Measurements from ENCODE around the gene CDH7. TPM values are rescaled to one million over a fixed set of nuclear protein-coding genes. Genes with fewer than 3 reads are reported as not detected.

The CDH7 gene
- total RNA-seq, 1 experiment from 2014 or later, result not detected

GRCh38 chr18:65790604-65791003 is 39.8 kb downstream of the CDH7 start:
- no peaks in the 10 kb centered on the region for H3K4me1 ChIP-seq (ENCODE audit: control insufficient read depth, insufficient read depth, low read length)
- no TSS peak for BruUV-seq (replicated peaks)
- POLR2A ChIA-PET, result no interaction called here
- CTCF ChIA-PET, result no interaction called here
- no peak overlapping the region for H3K4me3 ChIP-seq (ENCODE audit: low read depth in 2 of 2, low read length in 2 of 2)
- TF ChIP-seq REST (IDR thresholded peaks at IDR 0.05; ENCODE audit: insufficient read depth in 1 of 2, low read depth in 2 of 2, low read length in 1 of 2) (no peak), TCF7L2 (IDR thresholded peaks at IDR 0.05; ENCODE audit: low read depth, low read length) (no peak), POLR2AphosphoS5 (IDR thresholded peaks at IDR 0.05; ENCODE audit: low read depth, low read length) (no peak), SIN3A (IDR thresholded peaks at IDR 0.05; ENCODE audit: borderline replicate concordance, insufficient read depth, low read depth, low read length) (no peak)
- TF ChIP-seq, protein P1, sequence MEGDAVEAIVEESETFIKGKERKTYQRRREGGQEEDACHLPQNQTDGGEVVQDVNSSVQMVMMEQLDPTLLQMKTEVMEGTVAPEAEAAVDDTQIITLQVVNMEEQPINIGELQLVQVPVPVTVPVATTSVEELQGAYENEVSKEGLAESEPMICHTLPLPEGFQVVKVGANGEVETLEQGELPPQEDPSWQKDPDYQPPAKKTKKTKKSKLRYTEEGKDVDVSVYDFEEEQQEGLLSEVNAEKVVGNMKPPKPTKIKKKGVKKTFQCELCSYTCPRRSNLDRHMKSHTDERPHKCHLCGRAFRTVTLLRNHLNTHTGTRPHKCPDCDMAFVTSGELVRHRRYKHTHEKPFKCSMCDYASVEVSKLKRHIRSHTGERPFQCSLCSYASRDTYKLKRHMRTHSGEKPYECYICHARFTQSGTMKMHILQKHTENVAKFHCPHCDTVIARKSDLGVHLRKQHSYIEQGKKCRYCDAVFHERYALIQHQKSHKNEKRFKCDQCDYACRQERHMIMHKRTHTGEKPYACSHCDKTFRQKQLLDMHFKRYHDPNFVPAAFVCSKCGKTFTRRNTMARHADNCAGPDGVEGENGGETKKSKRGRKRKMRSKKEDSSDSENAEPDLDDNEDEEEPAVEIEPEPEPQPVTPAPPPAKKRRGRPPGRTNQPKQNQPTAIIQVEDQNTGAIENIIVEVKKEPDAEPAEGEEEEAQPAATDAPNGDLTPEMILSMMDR (IDR thresholded peaks at IDR 0.05), result no peak
- intact Hi-C loops (cut with micrococcal nuclease; ENCODE audit: unreplicated experiment), result no loop called here
- no peak for ATAC-seq
- no peaks in the 10 kb centered on the region for H3K9me3 ChIP-seq (ENCODE audit: control insufficient read depth, insufficient read depth, low read depth, low read length)
- H3K36me3 ChIP-seq (ENCODE audit: control insufficient read depth, insufficient read depth, low read length), result no peaks in the 10 kb centered on the region
- in situ Hi-C loops (cut with HindIII; ENCODE audit: low pct_unique_long_range_greater_than_20kb, low sequenced_read_pairs), result no loop called here
- no peak overlapping the region for H3K27ac ChIP-seq (ENCODE audit: low read length)
- no peak for DNase-seq (ENCODE audit: low read depth, low spot score)
- no peaks in the 10 kb centered on the region for H3K27me3 ChIP-seq (ENCODE audit: control insufficient read depth, insufficient read depth, low read length)

GRCh38 chr18:65791719-65792118 is 40.9 kb downstream of the CDH7 start:
- TF ChIP-seq, protein P1 (IDR thresholded peaks at IDR 0.05), result no peak
- TF ChIP-seq REST (IDR thresholded peaks at IDR 0.05; ENCODE audit: insufficient read depth in 1 of 2, low read depth in 2 of 2, low read length in 1 of 2) (no peak), SIN3A (IDR thresholded peaks at IDR 0.05; ENCODE audit: borderline replicate concordance, insufficient read depth, low read depth, low read length) (no peak), POLR2AphosphoS5 (IDR thresholded peaks at IDR 0.05; ENCODE audit: low read depth, low read length) (no peak), TCF7L2 (IDR thresholded peaks at IDR 0.05; ENCODE audit: low read depth, low read length) (no peak)
- BruUV-seq (replicated peaks), result no TSS peak
- CTCF ChIA-PET, result no interaction called here
- Histone ChIP-seq H3K9me3 (ENCODE audit: control insufficient read depth, insufficient read depth, low read depth, low read length) (no peaks in the 10 kb centered on the region), H3K4me3 (ENCODE audit: low read depth in 2 of 2, low read length in 2 of 2) (no peak overlapping the region), H3K4me1 (ENCODE audit: control insufficient read depth, insufficient read depth, low read length) (no peaks in the 10 kb centered on the region), H3K27me3 (ENCODE audit: control insufficient read depth, insufficient read depth, low read length) (no peaks in the 10 kb centered on the region), H3K27ac (ENCODE audit: low read length) (no peak overlapping the region), H3K36me3 (ENCODE audit: control insufficient read depth, insufficient read depth, low read length) (no peaks in the 10 kb centered on the region)
- POLR2A ChIA-PET, result no interaction called here
- no peak for ATAC-seq
- DNase-seq (ENCODE audit: low read depth, low spot score), result no peak
- in situ Hi-C loops (cut with HindIII; ENCODE audit: low pct_unique_long_range_greater_than_20kb, low sequenced_read_pairs), result no loop called here
- intact Hi-C loops (cut with micrococcal nuclease; ENCODE audit: unreplicated experiment), result no loop called here
